K562 (cell line): Measurements from ENCODE around the gene ZBTB22. TPM values are rescaled to one million over a fixed set of nuclear protein-coding genes. Genes with fewer than 3 reads are reported as not detected.
A peak's percentile ranks its signal among the peaks of the same experiment; 100 is the strongest.

ENCODE experiments used
- BCL6 ChIP-seq: fragments of 250-450 bp; sonication (Bioruptor Pico); IDR thresholded peaks from 2 replicates; pipeline ENCODE4 v1.4.0; 2020
- CBX3 ChIP-seq, 2 experiments: IDR thresholded peaks; 1 replicate in 1 of 2; 2 replicates in 1 of 2; pipeline ENCODE4 v1.6.1; 2012; ENCODE audit warnings: inconsistent platforms in 2 of 2, low read length in 2 of 2, borderline replicate concordance in 1 of 2, control low read depth in 1 of 2
- CHD2 ChIP-seq: IDR thresholded peaks from 2 replicates; pipeline ENCODE4 v1.6.1; 2011; ENCODE audit warnings: low read depth, low read length
- CTBP1 ChIP-seq: fragments of 450-650 bp; IDR thresholded peaks from 2 replicates; pipeline ENCODE4 v1.6.1; 2016; ENCODE audit warnings: borderline replicate concordance
- DDX20 ChIP-seq: fragments of 450-650 bp; IDR thresholded peaks from 2 replicates; pipeline ENCODE4 v1.6.1; 2016; ENCODE audit warnings: missing genetic modification characterization, low read depth, mild to moderate bottlenecking, missing compliant biosample characterization, moderate library complexity
- E2F1 ChIP-seq: sonication (generic); formaldehyde crosslinking; IDR thresholded peaks from 2 replicates; pipeline ENCODE4 v1.8.1; 2023; ENCODE audit warnings: mild to moderate bottlenecking, missing genetic modification reagents, moderate library complexity
- FOSL1 ChIP-seq: fragments of 200-800 bp; sonication (Bioruptor generic); conservative IDR thresholded peaks from 2 replicates; pipeline ENCODE4 v1.6.1; 2016; ENCODE audit warnings: missing genetic modification characterization, missing compliant biosample characterization
- GTF2B ChIP-seq: IDR thresholded peaks from 2 replicates; pipeline ENCODE4 v1.6.1; 2011; ENCODE audit not compliant: insufficient read length; ENCODE audit errors: extremely low read depth
- HEY1 ChIP-seq: fragments of 250-450 bp; sonication (Bioruptor Pico); IDR thresholded peaks from 2 replicates; pipeline ENCODE4 v1.5.0; 2020; ENCODE audit warnings: mild to moderate bottlenecking, moderate library complexity, borderline replicate concordance
- HMGN3 ChIP-seq: IDR thresholded peaks from 2 replicates; pipeline ENCODE4 v1.6.1; 2011; ENCODE audit warnings: borderline replicate concordance, low read depth, mild to moderate bottlenecking, mixed read lengths, low read length; ENCODE audit not compliant: insufficient read length; ENCODE audit errors: extremely low read depth
- HSF4 ChIP-seq: fragments of 250-450 bp; sonication (Bioruptor Pico); IDR thresholded peaks from 2 replicates; pipeline ENCODE4 v2.1.2; 2022; ENCODE audit warnings: mild to moderate bottlenecking, moderate library complexity, borderline replicate concordance
- KAT8 ChIP-seq: fragments of 450-650 bp; IDR thresholded peaks from 2 replicates; pipeline ENCODE4 v1.6.1; 2016; ENCODE audit warnings: low read depth, mild to moderate bottlenecking
- L3MBTL2 ChIP-seq: fragments of 450-650 bp; IDR thresholded peaks from 2 replicates; pipeline ENCODE4 v1.6.1; 2016; ENCODE audit warnings: mild to moderate bottlenecking, moderate library complexity
- POLR2G ChIP-seq: fragments of 200-400 bp; formaldehyde crosslinking; IDR thresholded peaks from 2 replicates; pipeline ENCODE4 v1.6.1; 2017; ENCODE audit warnings: low read depth, mild to moderate bottlenecking, antibody characterized with exemption, low read length, moderate library complexity
- PPARD ChIP-seq: fragments of 250-450 bp; sonication (Bioruptor Pico); IDR thresholded peaks from 2 replicates; pipeline ENCODE4 v1.8.0; 2022; ENCODE audit warnings: inconsistent platforms, mild to moderate bottlenecking, moderate library complexity
- SIN3B ChIP-seq: fragments of 450-650 bp; IDR thresholded peaks from 2 replicates; pipeline ENCODE4 v1.6.1; 2017; ENCODE audit warnings: low read depth, mild to moderate bottlenecking, moderate library complexity
- SMAD3 ChIP-seq: fragments of 450-650 bp; formaldehyde crosslinking; conservative IDR thresholded peaks from 2 replicates; pipeline ENCODE4 v1.4.0; 2020; ENCODE audit warnings: mild to moderate bottlenecking
- STAG1 ChIP-seq: sonication (generic); formaldehyde crosslinking; IDR thresholded peaks from 2 replicates; pipeline ENCODE4 v1.5.0; 2020; ENCODE audit warnings: missing genetic modification reagents, borderline replicate concordance
- THAP7 ChIP-seq: fragments of 250-450 bp; sonication (Bioruptor Pico); IDR thresholded peaks from 2 replicates; pipeline ENCODE4 v1.5.0; 2021
- ZNF639 ChIP-seq, 2 experiments: fragments of 200-800 bp in 1 of 2; sonication (Bioruptor generic) in 1 of 2; sonication (generic) in 1 of 2; formaldehyde crosslinking in 1 of 2; IDR thresholded peaks in 1 of 2; conservative IDR thresholded peaks in 1 of 2; 2 replicates each; pipeline versions ENCODE4 v1.5.0 to v1.6.1; 2016 to 2020; ENCODE audit warnings: missing compliant biosample characterization in 1 of 2, missing genetic modification characterization in 1 of 2, missing genetic modification reagents in 1 of 2
- ZNF764 ChIP-seq: fragments of 250-450 bp; sonication (Bioruptor Pico); IDR thresholded peaks from 2 replicates; pipeline ENCODE4 v1.4.0; 2020; ENCODE audit warnings: low read depth, mild to moderate bottlenecking, moderate library complexity
- polyA plus RNA-seq, 8 experiments: library from polyadenylated mRNA; depleted of rRNA in 4 of 8; stranded (reverse) in 5 of 8; unstranded in 3 of 8; fragments of >200 nt; fragmentation: Nextera tagmentation in 2 of 8; fragmentation: Illumina TruSeq in 1 of 8; extraction: Ambion mirVana in 2 of 8; extraction: Trizol in 1 of 8; gene quantifications; 2 replicates each; pipeline versions ENCODE4 v1.2.1 to v1.2.3, GENCODE V29; 2011 to 2014; ENCODE audit warnings: inconsistent platforms in 1 of 8, missing spikeins in 1 of 8
- total RNA-seq, 7 experiments: library from RNA; depleted of rRNA in 6 of 7; stranded (reverse); fragments of >200 nt in 6 of 7; fragmentation: Illumina TruSeq in 2 of 7; extraction: Trizol in 2 of 7; gene quantifications; 2 replicates each; pipeline versions ENCODE4 v1.2.1 to v1.2.3, GENCODE V29; 2011 to 2021; ENCODE audit warnings: low replicate concordance in 1 of 7

Gene ZBTB22
- total and polyA plus RNA-seq, 9 of the 15 experiments (the other 6 are each of a cell fraction or from before 2014, with no cell fraction given): 0.21 to 11.9 (median 7.1) TPM

- TF ChIP-seq GTF2B: peak; percentile 59
- no peak for TF ChIP-seq PPARD (CRISPR knock-in tag)
- TF ChIP-seq CHD2: peak; percentile 40; the same call in 1 of the 2 replicates
- peak; percentile 95 for TF ChIP-seq E2F1 (CRISPR knock-in tag)
- peak; percentile 82 for TF ChIP-seq CTBP1
- TF ChIP-seq HSF4 (CRISPR knock-in tag): peak; percentile 62; the same call in 1 of the 2 replicates
- TF ChIP-seq L3MBTL2: peak; percentile 61
- TF ChIP-seq THAP7: peak; percentile 91; the same call in 1 of the 2 replicates
- no peak; the same call in 1 of the 2 replicates for TF ChIP-seq DDX20 (tag)
- TF ChIP-seq BCL6 (CRISPR knock-in tag): peak; percentile 59; the same call in 1 of the 2 replicates
- TF ChIP-seq SIN3B: peak; percentile 96
- TF ChIP-seq FOSL1 (tag): peak; percentile 71
- peak in 1 of 2 experiments; percentile 85; a peak in 2 of 3 replicates for TF ChIP-seq CBX3 (IDR thresholded peaks at IDR 0.05; ENCODE audit: borderline replicate concordance in 1 of 2, low read length in 2 of 2)
- TF ChIP-seq ZNF764 (CRISPR knock-in tag): peak; percentile 50; the same call in 1 of the 2 replicates
- TF ChIP-seq POLR2G: peak; percentile 98
- TF ChIP-seq STAG1 (CRISPR knock-in tag): no peak
- peak; percentile 13; the same call in 1 of the 2 replicates for TF ChIP-seq HEY1
- 0 out of 2 replicates have a peak, but pooled peaks have one; percentile 18 for TF ChIP-seq KAT8
- peak; percentile 60 for TF ChIP-seq HMGN3
- peak; percentile 70 for TF ChIP-seq SMAD3 (CRISPR knock-in tag)
- peak in 1 of 2 experiments; percentile 96; a peak in 2 of 4 replicates for TF ChIP-seq ZNF639 (CRISPR knock-in tag; conservative IDR thresholded peaks at IDR 0.05 in 1 of 2, IDR thresholded peaks at IDR 0.05 in 1 of 2)
These were observed 45.9 kb downstream of the ZBTB22 start, which contains the start of the genes RPS18 and VPS52 (continued) for GRCh38 chr6:33271468-33272274.
